HCT116 (cell line): Measurements from ENCODE around the gene TUBB6. TPM values are rescaled to one million over a fixed set of nuclear protein-coding genes. Genes with fewer than 3 reads are reported as not detected.

Source experiments
- ATAC-seq: fragments of 200-7000 bp; cut with Tn5 transposase; 2 replicates; pipeline ENCODE4 v1.9.1; 2020; ENCODE audit warnings: mild to moderate bottlenecking, moderate library complexity
- BruUV-seq: library from RNA; stranded (reverse); fragments of 400-500 nt; replicated peaks from 2 replicates; lab custom pipeline; 2021; lab: Mats Ljungman, UMichigan
- CTCF ChIA-PET: fragments of 300-600 bp; sonication (Branson Sonifier 250); formaldehyde crosslinking; loops from one replicate; lab custom pipeline; 2021; ENCODE audit warnings: antibody characterized with exemption; lab: Charles Lee
- POLR2A ChIA-PET: fragments of 300-600, 350-600 bp; sonication (Branson Sonifier 250); formaldehyde crosslinking; loops from one replicate; lab custom pipeline; 2021; ENCODE audit warnings: antibody characterized with exemption; lab: Charles Lee
- RAD21 ChIA-PET, 2 experiments: fragments of 300-600 bp; sonication (Branson Sonifier 250); formaldehyde crosslinking; loops; one replicate each; lab custom pipeline; 2023; ENCODE audit warnings: low total read pairs in 2 of 2; ENCODE audit not compliant: uncharacterized antibody in 2 of 2, unreplicated experiment in 2 of 2, low non-redundant PET in 1 of 2; lab: Charles Lee
- DNase-seq: peaks from one replicate; pipeline ENCODE4 v3.0.0-alpha.2; 2010; ENCODE audit warnings: low read depth, low spot score
- H2AFZ ChIP-seq: fragments of 200-600 bp; shearing (Covaris generic), sonication (generic); 2 replicates; pipeline ENCODE4 v1.6.1; 2017; ENCODE audit warnings: low read depth, mixed run types, mixed read lengths, antibody characterized with exemption, low read length; ENCODE audit not compliant: poor library complexity, severe bottlenecking
- H3K27ac ChIP-seq: 2 replicates; pipeline ENCODE4 v1.5.1; 2012; ENCODE audit warnings: low read depth, low read length
- H3K27me3 ChIP-seq: fragments of 200-600 bp; sonication (generic); 2 replicates; pipeline ENCODE4 v1.6.1; 2016; ENCODE audit warnings: mixed run types, low read length, mixed read lengths; ENCODE audit not compliant: insufficient read depth
- H3K36me3 ChIP-seq, 2 experiments: fragments of 200-500 bp in 1 of 2; fragments of 200-600 bp in 1 of 2; sonication (Bioruptor generic) in 1 of 2; sonication (generic) in 1 of 2; 2 replicates each; pipeline versions ENCODE4 v1.5.1 to v1.6.1; 2014 to 2016; ENCODE audit warnings: low read length in 2 of 2, inconsistent platforms in 1 of 2, mixed read lengths in 1 of 2, mixed run types in 1 of 2; ENCODE audit not compliant: insufficient read depth in 2 of 2, control insufficient read depth in 1 of 2
- H3K4me1 ChIP-seq, 2 experiments: fragments of 200-600 bp in 1 of 2; sonication (generic) in 1 of 2; 2 replicates each; pipeline versions ENCODE4 v1.5.1 to v1.6.1; 2012 to 2017; ENCODE audit warnings: low read length in 2 of 2, inconsistent platforms in 1 of 2, mild to moderate bottlenecking in 1 of 2, mixed read lengths in 1 of 2, mixed run types in 1 of 2, moderate library complexity in 1 of 2; ENCODE audit not compliant: insufficient read depth in 2 of 2, control insufficient read depth in 1 of 2
- H3K4me2 ChIP-seq: fragments of 200-600 bp; sonication (generic); 2 replicates; pipeline ENCODE4 v1.6.1; 2017; ENCODE audit warnings: mixed run types, low read length, mixed read lengths
- H3K4me3 ChIP-seq, 2 experiments: fragments of 200-600 bp in 1 of 2; sonication (generic) in 1 of 2; replicated peaks in 1 of 2; 2 replicates each; pipeline ENCODE4 v1.5.1; 2011 to 2016; ENCODE audit warnings: low read length in 2 of 2, control low read depth in 1 of 2, low read depth in 1 of 2, mild to moderate bottlenecking in 1 of 2, mixed read lengths in 1 of 2, mixed run types in 1 of 2
- H3K79me2 ChIP-seq: fragments of 200-600 bp; sonication (generic); 2 replicates; pipeline ENCODE4 v1.6.1; 2017; ENCODE audit warnings: mild to moderate bottlenecking, mixed run types, low read length, moderate library complexity, mixed read lengths; ENCODE audit not compliant: insufficient read depth
- H3K9ac ChIP-seq: fragments of 200-600 bp; sonication (generic); 2 replicates; pipeline ENCODE4 v1.6.1; 2016; ENCODE audit warnings: low read length, mixed read lengths
- H3K9me2 ChIP-seq: fragments of 200-600 bp; sonication (generic), shearing (Covaris generic); 2 replicates; pipeline ENCODE4 v1.6.1; 2017; ENCODE audit warnings: mixed run types, mild to moderate bottlenecking, moderate library complexity; ENCODE audit not compliant: insufficient read depth
- H3K9me3 ChIP-seq, 2 experiments: fragments of 200-500 bp in 1 of 2; fragments of 200-600 bp in 1 of 2; sonication (Bioruptor generic) in 1 of 2; sonication (generic) in 1 of 2; 2 replicates each; pipeline ENCODE4 v1.6.1; 2014 to 2017; ENCODE audit warnings: low read length in 2 of 2, mixed read lengths in 2 of 2, inconsistent platforms in 1 of 2, low read depth in 1 of 2, mild to moderate bottlenecking in 1 of 2, mixed run types in 1 of 2, moderate library complexity in 1 of 2; ENCODE audit not compliant: control insufficient read depth in 1 of 2, insufficient read depth in 1 of 2
- H4K20me1 ChIP-seq: fragments of 200-600 bp; sonication (generic), shearing (Covaris generic); 2 replicates; pipeline ENCODE4 v1.6.1; 2017; ENCODE audit warnings: mixed run types, mild to moderate bottlenecking, moderate library complexity; ENCODE audit not compliant: insufficient read depth
- ELF1 ChIP-seq: IDR thresholded peaks from 2 replicates; pipeline ENCODE4 v1.6.1; 2012; ENCODE audit warnings: low read depth, borderline replicate concordance
- EZH2phosphoT487 ChIP-seq: fragments of 200-600 bp; IDR thresholded peaks from 2 replicates; pipeline ENCODE4 v1.6.1; 2018; ENCODE audit warnings: antibody characterized with exemption, borderline replicate concordance
- SP1 ChIP-seq: IDR thresholded peaks from 2 replicates; pipeline ENCODE4 v1.6.1; 2012; ENCODE audit warnings: low read depth
- SRF ChIP-seq: IDR thresholded peaks from 2 replicates; pipeline ENCODE4 v1.6.1; 2012; ENCODE audit warnings: low read depth
- YY1 ChIP-seq: IDR thresholded peaks from 2 replicates; pipeline ENCODE4 v1.6.1; 2011; ENCODE audit warnings: low read length, low read depth, moderate library complexity, mild to moderate bottlenecking; ENCODE audit not compliant: insufficient replicate concordance; ENCODE audit errors: extremely low read depth
- ZNF274 ChIP-seq: fragments of 200-500 bp; sonication (Bioruptor generic); IDR thresholded peaks from 2 replicates; pipeline ENCODE4 v1.6.1; 2014; ENCODE audit warnings: mild to moderate bottlenecking, low read depth, low read length, inconsistent platforms
- intact Hi-C: fragments of 100-400 bp; cut with micrococcal nuclease; formaldehyde crosslinking; loops from 2 replicates; pipeline ENCODE4 v1.10.0; 2022
- total RNA-seq: library from RNA; stranded (reverse); gene quantifications from one replicate; pipeline ENCODE4 v1.2.1, GENCODE V29; 2021; ENCODE audit not compliant: unreplicated experiment
- TF ChIP-seq, protein P1 (sequence below): IDR thresholded peaks from 2 replicates; pipeline ENCODE4 v1.6.1; 2012; ENCODE audit warnings: low read depth
- TF ChIP-seq, protein P2 (sequence below), 3 experiments: fragments of 200-600 bp in 1 of 3; sonication (generic) in 1 of 3; IDR thresholded peaks in 2 of 3; conservative IDR thresholded peaks in 1 of 3; 2 replicates each; pipeline ENCODE4 v1.5.1; 2012 to 2017; ENCODE audit warnings: low read depth in 2 of 3, low read length in 2 of 3, antibody characterized with exemption in 1 of 3, borderline replicate concordance in 1 of 3, control low read depth in 1 of 3, mild to moderate bottlenecking in 1 of 3, mixed read lengths in 1 of 3, mixed run types in 1 of 3, moderate library complexity in 1 of 3; ENCODE audit not compliant: insufficient read depth in 1 of 3

TUBB6 gene
- total RNA-seq, 1 experiment from 2014 or later: 87.4 TPM

DNA sequence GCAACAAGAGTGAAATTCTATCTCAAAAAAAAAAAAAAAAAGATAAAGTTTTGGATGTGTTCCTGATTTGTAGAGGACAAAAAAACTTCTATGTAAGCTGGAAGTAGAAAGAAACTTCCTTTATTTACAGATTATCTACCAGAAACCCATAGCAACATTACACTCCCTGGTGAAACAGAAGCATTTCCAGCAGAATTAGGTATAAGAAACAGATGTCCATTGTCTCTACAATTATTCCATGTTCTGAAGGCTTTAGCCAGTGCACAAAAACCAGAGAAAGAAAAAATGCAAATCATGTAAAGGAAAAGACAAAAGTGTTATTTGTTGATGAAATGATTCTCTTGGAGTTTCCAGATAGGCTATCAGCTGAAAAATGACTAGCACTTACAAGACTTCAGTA lies 4.9 kb downstream of the TUBB6 start:
- no TSS peak for BruUV-seq
- Histone ChIP-seq H3K9ac (no peak overlapping the region), H3K27me3 (no peaks in the 10 kb centered on the region), H2AFZ (no peak overlapping the region), H3K79me2 (peaks cover 87% of the 10 kb centered on the region), H3K4me3 (no peak overlapping the region), H3K4me1 (peaks cover 9 to 10% of the 10 kb centered on the region in 2 experiments), H3K36me3 (peaks cover 27 to 67% of the 10 kb centered on the region in 2 experiments), H3K27ac (no peak overlapping the region), H4K20me1 (no peaks in the 10 kb centered on the region; the same call in 1 of the 2 replicates), H3K4me2 (no peak overlapping the region), H3K9me2 (no peaks in the 10 kb centered on the region), H3K9me3 (peaks cover 0 to 5% of the 10 kb centered on the region in 2 experiments; a peak in 1 of 4 replicates)
- POLR2A ChIA-PET: no interaction called here
- CTCF ChIA-PET: interaction anchor here (4.5 kb wide), 1 partner anchor 16 kb away, joined by 29 read pairs; no protein-coding TSS in a partner anchor
- no peak for DNase-seq
- intact Hi-C loops: no loop called here
- no peak for TF ChIP-seq EZH2phosphoT487
- TF ChIP-seq, protein P1, sequence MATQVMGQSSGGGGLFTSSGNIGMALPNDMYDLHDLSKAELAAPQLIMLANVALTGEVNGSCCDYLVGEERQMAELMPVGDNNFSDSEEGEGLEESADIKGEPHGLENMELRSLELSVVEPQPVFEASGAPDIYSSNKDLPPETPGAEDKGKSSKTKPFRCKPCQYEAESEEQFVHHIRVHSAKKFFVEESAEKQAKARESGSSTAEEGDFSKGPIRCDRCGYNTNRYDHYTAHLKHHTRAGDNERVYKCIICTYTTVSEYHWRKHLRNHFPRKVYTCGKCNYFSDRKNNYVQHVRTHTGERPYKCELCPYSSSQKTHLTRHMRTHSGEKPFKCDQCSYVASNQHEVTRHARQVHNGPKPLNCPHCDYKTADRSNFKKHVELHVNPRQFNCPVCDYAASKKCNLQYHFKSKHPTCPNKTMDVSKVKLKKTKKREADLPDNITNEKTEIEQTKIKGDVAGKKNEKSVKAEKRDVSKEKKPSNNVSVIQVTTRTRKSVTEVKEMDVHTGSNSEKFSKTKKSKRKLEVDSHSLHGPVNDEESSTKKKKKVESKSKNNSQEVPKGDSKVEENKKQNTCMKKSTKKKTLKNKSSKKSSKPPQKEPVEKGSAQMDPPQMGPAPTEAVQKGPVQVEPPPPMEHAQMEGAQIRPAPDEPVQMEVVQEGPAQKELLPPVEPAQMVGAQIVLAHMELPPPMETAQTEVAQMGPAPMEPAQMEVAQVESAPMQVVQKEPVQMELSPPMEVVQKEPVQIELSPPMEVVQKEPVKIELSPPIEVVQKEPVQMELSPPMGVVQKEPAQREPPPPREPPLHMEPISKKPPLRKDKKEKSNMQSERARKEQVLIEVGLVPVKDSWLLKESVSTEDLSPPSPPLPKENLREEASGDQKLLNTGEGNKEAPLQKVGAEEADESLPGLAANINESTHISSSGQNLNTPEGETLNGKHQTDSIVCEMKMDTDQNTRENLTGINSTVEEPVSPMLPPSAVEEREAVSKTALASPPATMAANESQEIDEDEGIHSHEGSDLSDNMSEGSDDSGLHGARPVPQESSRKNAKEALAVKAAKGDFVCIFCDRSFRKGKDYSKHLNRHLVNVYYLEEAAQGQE: no peak
- TF ChIP-seq ELF1: no peak
- no peak for TF ChIP-seq YY1
- no peak for TF ChIP-seq SRF
- TF ChIP-seq, protein P2, sequence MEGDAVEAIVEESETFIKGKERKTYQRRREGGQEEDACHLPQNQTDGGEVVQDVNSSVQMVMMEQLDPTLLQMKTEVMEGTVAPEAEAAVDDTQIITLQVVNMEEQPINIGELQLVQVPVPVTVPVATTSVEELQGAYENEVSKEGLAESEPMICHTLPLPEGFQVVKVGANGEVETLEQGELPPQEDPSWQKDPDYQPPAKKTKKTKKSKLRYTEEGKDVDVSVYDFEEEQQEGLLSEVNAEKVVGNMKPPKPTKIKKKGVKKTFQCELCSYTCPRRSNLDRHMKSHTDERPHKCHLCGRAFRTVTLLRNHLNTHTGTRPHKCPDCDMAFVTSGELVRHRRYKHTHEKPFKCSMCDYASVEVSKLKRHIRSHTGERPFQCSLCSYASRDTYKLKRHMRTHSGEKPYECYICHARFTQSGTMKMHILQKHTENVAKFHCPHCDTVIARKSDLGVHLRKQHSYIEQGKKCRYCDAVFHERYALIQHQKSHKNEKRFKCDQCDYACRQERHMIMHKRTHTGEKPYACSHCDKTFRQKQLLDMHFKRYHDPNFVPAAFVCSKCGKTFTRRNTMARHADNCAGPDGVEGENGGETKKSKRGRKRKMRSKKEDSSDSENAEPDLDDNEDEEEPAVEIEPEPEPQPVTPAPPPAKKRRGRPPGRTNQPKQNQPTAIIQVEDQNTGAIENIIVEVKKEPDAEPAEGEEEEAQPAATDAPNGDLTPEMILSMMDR (IDR thresholded peaks at IDR 0.05 in 2 of 3, conservative IDR thresholded peaks at IDR 0.05 in 1 of 3; ENCODE audit: borderline replicate concordance in 1 of 3, insufficient read depth in 1 of 3, low read depth in 2 of 3, low read length in 2 of 3): no peak
- TF ChIP-seq ZNF274: no peak
- TF ChIP-seq SP1: no peak
- ATAC-seq: no peak
- RAD21 ChIA-PET: no interaction called here
